Ramos (cell line): ENCODE measurements around the gene PARD3.

Source experiments
- in situ Hi-C: fragments of 300-500 bp; cut with MboI; formaldehyde crosslinking; loops from one replicate; pipeline ENCODE4 v1.14.3; 2022; ENCODE audit warnings: low sequenced_read_pairs; ENCODE audit not compliant: unreplicated experiment

Gene PARD3

GRCh38 chr10:34148305-34148657, 666.8 kb downstream of the PARD3 start:
- in situ Hi-C loops = no loop called here

DNA sequence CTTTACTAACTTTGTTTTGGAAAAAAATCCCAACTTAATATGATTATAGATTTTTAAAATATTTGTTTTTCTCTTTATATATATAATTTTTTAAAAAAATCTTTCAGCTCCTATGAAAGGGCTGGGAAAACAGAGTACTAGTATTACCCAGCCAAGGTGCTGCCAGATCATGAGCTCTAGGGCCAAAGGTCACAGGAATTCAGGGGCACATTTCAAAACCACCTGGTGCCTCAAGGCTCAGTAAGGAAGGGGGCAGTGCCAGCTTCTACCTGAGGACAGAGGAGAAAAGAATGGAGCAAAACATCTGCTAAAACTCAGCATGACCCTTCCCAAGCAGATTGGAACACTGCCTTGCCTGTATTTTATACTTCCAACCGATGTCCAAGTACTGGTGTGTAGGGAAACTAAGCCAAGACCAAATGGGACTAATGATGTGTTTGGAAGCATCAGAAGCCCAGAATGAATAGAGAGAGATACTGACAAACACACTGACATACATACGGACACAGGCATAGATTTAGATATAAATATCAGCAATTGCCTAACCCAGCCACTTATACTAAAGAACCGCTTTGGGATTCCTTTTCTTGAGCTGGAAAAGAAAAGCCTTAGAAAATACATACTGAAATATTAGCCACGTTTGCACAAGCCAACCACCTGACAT, 667.3 kb downstream of the PARD3 start:
- in situ Hi-C loops = no loop called here

GRCh38 chr10:34145715-34146114, 669.4 kb downstream of the PARD3 start:
- in situ Hi-C loops = no loop called here

GRCh38 chr10:34143466-34143865, 671.6 kb downstream of the PARD3 start:
- in situ Hi-C loops = no loop called here

DNA sequence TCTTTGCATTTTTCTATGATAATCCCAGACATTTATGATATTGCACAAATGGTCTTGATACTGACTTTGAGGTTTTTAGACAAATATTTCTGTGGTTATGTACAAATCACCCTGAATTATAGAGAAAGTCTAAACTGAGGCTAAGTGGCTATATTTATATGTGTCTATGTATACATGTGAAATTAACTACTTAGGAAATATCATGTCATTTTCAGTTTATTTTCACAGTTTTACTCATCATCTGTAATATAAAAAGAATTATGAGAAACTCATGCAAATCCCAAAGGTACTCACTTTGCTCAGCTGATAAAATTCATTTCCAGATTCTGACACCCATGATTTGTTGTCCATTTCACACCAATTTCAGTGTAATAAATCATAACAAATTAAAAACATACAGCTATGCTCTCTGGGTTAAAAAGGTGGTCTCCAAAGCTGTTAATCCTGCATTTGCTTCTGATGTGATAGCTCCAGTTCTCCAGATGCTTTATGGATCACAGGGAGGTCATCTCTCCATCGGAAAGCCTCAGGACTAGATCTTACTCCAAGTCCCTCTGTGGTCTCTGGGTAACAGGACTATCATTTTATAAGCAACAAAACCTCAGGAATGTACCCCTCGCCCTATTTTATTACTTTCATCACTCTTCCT, 673.9 kb downstream of the PARD3 start:
- in situ Hi-C loops = no loop called here

DNA sequence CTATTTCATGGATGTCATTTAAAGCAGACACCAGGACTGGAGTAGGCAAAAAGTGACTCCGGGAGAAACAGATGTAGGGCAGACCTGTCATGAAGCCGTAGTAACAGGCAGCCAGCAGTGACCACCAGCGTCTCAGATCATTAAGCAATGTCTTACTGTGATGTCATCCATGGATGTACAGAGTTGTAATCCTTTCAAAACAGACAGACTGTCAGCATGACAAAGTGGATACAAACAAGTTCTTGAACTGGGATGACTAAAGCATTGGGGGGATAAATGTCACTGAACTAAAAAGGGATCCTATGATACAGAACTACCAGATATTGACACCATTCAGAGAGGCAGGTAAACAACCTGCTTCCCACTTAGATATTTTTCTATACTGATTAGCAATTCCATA, 675.5 kb downstream of the PARD3 start:
- in situ Hi-C loops = no loop called here

DNA sequence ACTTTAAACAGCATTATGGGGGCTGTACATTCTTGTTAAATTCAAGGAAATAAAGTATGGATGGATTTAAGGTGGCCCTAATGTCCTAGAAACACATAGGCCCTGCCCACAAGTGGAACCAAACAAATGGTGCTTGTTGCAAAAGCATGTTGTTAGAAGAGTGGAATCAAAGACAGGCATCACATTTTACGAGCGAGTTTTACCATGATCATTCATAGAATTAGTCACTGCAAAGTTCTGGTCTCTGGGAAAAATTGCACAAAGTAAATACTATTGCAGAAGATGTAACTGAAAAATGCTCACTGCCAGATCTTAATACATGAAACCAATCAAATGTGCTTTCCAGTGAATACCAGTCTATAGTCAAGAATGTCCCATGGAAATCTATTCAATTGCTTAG, 677.1 kb downstream of the PARD3 start:
- in situ Hi-C loops = no loop called here

- in situ Hi-C loops = no loop called here
These were observed 677.9 kb downstream of the PARD3 start for GRCh38 chr10:34137201-34137600.

GRCh38 chr10:34135515-34135914, 679.6 kb downstream of the PARD3 start:
- in situ Hi-C loops = no loop called here

GRCh38 chr10:34134602-34135001, 680.5 kb downstream of the PARD3 start:
- in situ Hi-C loops = no loop called here

- in situ Hi-C loops = no loop called here
These were observed 681.7 kb downstream of the PARD3 start for GRCh38 chr10:34133406-34133805.

DNA sequence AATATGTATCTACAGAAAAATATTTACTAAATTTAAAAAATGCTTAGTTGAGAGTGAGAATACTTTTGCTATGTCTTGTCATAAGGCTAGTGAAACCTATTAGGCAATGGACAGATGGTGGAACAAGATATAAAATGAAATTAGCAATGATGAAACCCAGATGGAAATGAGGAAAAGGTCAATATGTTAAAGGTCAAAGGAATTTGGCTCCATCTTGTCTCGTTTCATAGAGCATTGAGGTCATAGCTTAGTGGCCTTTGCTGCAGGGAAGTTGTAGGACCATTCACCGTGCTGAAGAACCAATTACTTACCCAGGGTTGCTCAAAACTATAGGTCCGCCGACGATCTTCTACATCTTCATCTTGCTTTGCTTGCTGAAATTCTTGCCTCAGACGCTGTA, 683.9 kb downstream of the PARD3 start:
- in situ Hi-C loops = no loop called here

GRCh38 chr10:34127676-34128075, 687.4 kb downstream of the PARD3 start:
- in situ Hi-C loops = no loop called here

GRCh38 chr10:34126371-34127151, 688.5 kb downstream of the PARD3 start:
- in situ Hi-C loops = no loop called here

- in situ Hi-C loops = no loop called here
These were observed 689.4 kb downstream of the PARD3 start for GRCh38 chr10:34125702-34126101.

- in situ Hi-C loops = no loop called here
These were observed 690.5 kb downstream of the PARD3 start for GRCh38 chr10:34124522-34125035.

GRCh38 chr10:34121781-34122622, 693.1 kb downstream of the PARD3 start:
- in situ Hi-C loops = no loop called here

- in situ Hi-C loops = no loop called here
These were observed 693.9 kb downstream of the PARD3 start for GRCh38 chr10:34121125-34121753.

GRCh38 chr10:34119456-34119855, 695.6 kb downstream of the PARD3 start:
- in situ Hi-C loops = no loop called here

DNA sequence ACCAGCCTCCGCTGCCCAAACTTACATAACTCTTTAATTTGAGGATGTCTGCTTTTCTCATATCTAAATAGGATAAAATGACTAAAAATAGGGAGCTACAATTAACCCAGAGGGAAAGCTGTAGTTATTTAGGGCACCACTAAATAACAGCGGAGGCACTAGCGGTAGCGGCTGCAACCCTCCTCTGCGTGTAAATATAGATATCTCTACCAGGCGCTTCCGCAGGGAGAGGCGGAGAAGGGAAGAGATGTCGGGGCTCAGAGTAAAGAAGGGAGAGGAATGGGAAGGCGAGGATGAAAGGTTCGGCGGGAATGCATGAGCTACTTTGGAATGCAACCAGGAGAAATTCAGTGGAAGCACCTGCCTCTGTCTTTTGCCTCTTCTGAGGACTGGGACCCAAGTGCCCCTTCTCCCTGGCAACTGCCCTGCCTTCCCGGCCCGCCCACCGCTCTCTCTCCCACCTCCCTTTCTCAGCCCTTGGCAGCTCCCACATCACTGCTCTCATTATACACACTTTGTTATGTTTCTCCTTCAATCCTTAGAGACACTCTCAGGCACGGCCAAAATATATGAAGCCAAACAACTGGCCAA, 698.3 kb downstream of the PARD3 start:
- in situ Hi-C loops = no loop called here
